ENCODE results near the gene MAP1LC3C. TPM values are rescaled to one million over a fixed set of nuclear protein-coding genes. Genes with fewer than 3 reads are reported as not detected.
"Not testable (repeated sequence)": the region's sequence is repeated elsewhere in the genome, so short reads cannot be mapped to it uniquely, and the experiment has no call there.

Gene MAP1LC3C
- total and polyA plus RNA-seq, 3 experiments from 2014 or later = not detected

DNA sequence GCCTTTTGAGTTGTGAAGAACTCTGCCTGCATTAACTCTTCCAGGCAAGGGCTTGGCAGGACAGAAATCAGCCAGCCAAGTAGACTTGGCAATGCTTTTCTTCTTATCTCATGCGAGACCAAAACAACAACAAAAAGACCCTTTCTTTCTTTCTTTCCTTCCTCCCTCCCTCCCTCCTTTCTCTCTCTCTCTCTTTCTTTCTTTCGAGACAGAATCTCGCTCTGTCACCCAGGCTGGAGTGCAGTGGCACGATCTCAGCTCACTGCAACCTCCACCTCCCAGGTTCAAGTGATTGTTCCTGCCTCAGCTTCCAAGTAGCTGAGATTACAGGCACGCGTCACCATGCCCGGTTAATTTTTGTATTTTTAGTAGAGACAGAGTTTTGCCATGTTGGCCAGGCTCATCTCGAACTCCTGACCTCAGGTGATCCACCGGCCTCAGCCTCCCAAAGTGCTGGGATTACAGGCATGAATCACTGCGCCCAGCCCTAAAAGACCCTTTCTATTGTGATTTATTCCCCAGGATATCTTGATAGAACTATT, 10.4 kb downstream of the MAP1LC3C start:
- H3K36me3 Mint-ChIP-seq; H3K4me3 Mint-ChIP-seq; H3K4me1 ChIP-seq (ENCODE audit: insufficient read depth, low read length); H3K27ac ChIP-seq (ENCODE audit: low read depth, low read length); CTCF ChIA-PET; H3K27ac Mint-ChIP-seq; H3K36me3 ChIP-seq (ENCODE audit: insufficient read depth, low read length); DNase-seq; H3K27me3 ChIP-seq (ENCODE audit: insufficient read depth, low read length, poor library complexity, severe bottlenecking); H3K4me1 Mint-ChIP-seq; H3K4me3 ChIP-seq (ENCODE audit: low read length); H3K9me3 Mint-ChIP-seq; POLR2A ChIA-PET; H3K9me3 ChIP-seq (ENCODE audit: low read length): not testable (repeated sequence)
- H3K27me3 Mint-ChIP-seq = peaks cover 8 to 16% of the 10 kb centered on the region in 2 donors

DNA sequence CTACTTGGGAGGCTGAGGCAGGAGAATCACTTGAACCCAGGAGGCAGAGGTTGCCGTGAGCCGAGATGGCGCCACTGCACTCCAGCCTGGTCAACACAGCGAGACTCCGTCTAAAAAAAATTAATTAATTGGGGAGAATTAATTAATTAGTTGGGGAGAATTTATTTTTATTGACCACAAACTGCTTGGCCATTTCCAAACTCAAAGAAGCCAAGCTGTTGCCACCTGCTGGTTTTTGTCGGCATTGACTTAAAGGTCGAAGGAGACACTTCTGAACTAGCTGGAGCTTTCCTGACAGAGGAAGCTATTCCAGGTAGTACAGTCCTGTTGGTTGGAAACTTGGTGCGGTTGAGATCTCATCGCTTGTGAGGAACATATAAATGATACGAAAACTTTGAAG, 13.1 kb downstream of the MAP1LC3C start:
- no peaks in the 10 kb centered on the region for H3K9me3 ChIP-seq (ENCODE audit: low read length)

DNA sequence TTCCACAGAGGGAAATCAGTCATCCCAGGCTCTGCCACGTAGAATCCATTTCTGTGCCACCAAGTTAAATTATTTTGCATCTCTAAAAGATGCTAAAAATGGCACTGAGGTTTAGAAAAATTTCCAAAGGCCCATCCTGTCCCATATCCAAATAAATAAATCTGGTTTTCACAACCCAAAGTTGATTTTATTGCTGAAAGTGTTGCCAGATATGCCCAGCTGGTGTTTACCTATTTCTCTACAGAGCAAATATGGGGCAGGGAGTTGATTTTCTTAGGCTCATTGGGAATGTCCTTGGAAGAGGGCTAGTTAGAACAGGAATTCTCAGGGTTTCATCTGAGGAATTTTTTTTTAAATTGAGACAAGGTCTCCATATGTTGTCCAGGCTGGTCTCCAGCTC, 19.0 kb downstream of the MAP1LC3C start:
- no peaks in the 10 kb centered on the region for H3K9me3 Mint-ChIP-seq
- no peak overlapping the region for H3K27ac ChIP-seq (ENCODE audit: low read depth, low read length)
- no peak for DNase-seq
- H3K27ac Mint-ChIP-seq = no peak overlapping the region
- ChIA-PET CTCF (no interaction called here), POLR2A (no interaction called here)
- no peaks in the 10 kb centered on the region for H3K4me1 Mint-ChIP-seq
- no peaks in the 10 kb centered on the region for H3K4me1 ChIP-seq (ENCODE audit: insufficient read depth, low read length)
- no peak overlapping the region for H3K4me3 Mint-ChIP-seq
- H3K36me3 ChIP-seq (ENCODE audit: insufficient read depth, low read length) = no peaks in the 10 kb centered on the region
- no peak overlapping the region for H3K4me3 ChIP-seq (ENCODE audit: low read length)
- no peaks in the 10 kb centered on the region for H3K36me3 Mint-ChIP-seq
- no peaks in the 10 kb centered on the region for H3K27me3 ChIP-seq (ENCODE audit: insufficient read depth, low read length, poor library complexity, severe bottlenecking)
- peaks cover 0 to 2% of the 10 kb centered on the region in 2 donors for H3K27me3 Mint-ChIP-seq
- H3K9me3 ChIP-seq (ENCODE audit: low read length) = no peaks in the 10 kb centered on the region

More for the DNA sequence above, 13.1 kb downstream of the MAP1LC3C start:
- POLR2A ChIA-PET = no interaction called here
- no peak overlapping the region for H3K27ac Mint-ChIP-seq
- H3K27ac ChIP-seq (ENCODE audit: low read depth, low read length) = no peak overlapping the region
- no peak for DNase-seq
- no peaks in the 10 kb centered on the region for H3K36me3 ChIP-seq (ENCODE audit: insufficient read depth, low read length)
- no peaks in the 10 kb centered on the region for H3K4me1 ChIP-seq (ENCODE audit: insufficient read depth, low read length)
- H3K27me3 ChIP-seq (ENCODE audit: insufficient read depth, low read length, poor library complexity, severe bottlenecking) = no peaks in the 10 kb centered on the region
- peaks cover 9% of the 10 kb centered on the region in 2 donors for H3K27me3 Mint-ChIP-seq
- no peak overlapping the region for H3K4me3 Mint-ChIP-seq
- H3K4me3 ChIP-seq (ENCODE audit: low read length) = no peak overlapping the region
- H3K36me3 Mint-ChIP-seq = no peaks in the 10 kb centered on the region
- H3K9me3 Mint-ChIP-seq = no peaks in the 10 kb centered on the region
- H3K4me1 Mint-ChIP-seq = no peaks in the 10 kb centered on the region
- CTCF ChIA-PET = interaction anchor here (1.2 to 1.6 kb wide), 2 partner anchors 14 to 25 kb away, joined by 3 to 4 read pairs; no protein-coding TSS in a partner anchor

DNA sequence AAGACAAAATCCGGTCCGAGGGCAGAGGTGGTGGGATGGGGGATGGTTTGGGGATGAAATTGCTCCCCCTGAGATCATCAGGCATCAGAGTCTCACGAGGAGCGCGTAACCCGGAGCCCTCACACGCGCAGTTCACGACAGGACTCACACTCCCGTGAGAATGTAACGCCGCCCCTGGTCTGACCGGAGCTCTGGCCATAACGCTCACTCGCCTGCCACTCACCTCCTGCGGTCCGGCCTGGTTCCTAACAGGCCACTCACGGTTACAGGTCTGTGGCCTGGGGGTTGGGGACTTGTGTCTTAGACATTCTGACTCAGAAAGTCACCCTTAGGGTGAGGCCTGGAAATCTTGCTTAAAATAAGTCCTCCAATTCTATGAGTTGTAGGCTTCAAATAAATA, 19.8 kb downstream of the MAP1LC3C start:
- Mint-ChIP-seq H3K4me3 (no peak overlapping the region), H3K36me3 (no peaks in the 10 kb centered on the region), H3K4me1 (no peaks in the 10 kb centered on the region), H3K27me3 (peaks cover 0 to 2% of the 10 kb centered on the region in 2 donors), H3K27ac (no peak overlapping the region), H3K9me3 (no peaks in the 10 kb centered on the region)
- Histone ChIP-seq H3K4me1 (ENCODE audit: insufficient read depth, low read length) (no peaks in the 10 kb centered on the region), H3K36me3 (ENCODE audit: insufficient read depth, low read length) (no peaks in the 10 kb centered on the region), H3K27ac (ENCODE audit: low read depth, low read length) (no peak overlapping the region), H3K27me3 (ENCODE audit: insufficient read depth, low read length, poor library complexity, severe bottlenecking) (no peaks in the 10 kb centered on the region), H3K4me3 (ENCODE audit: low read length) (no peak overlapping the region), H3K9me3 (ENCODE audit: low read length) (no peaks in the 10 kb centered on the region)
- DNase-seq = no peak
- ChIA-PET POLR2A (no interaction called here), CTCF (no interaction called here)

DNA sequence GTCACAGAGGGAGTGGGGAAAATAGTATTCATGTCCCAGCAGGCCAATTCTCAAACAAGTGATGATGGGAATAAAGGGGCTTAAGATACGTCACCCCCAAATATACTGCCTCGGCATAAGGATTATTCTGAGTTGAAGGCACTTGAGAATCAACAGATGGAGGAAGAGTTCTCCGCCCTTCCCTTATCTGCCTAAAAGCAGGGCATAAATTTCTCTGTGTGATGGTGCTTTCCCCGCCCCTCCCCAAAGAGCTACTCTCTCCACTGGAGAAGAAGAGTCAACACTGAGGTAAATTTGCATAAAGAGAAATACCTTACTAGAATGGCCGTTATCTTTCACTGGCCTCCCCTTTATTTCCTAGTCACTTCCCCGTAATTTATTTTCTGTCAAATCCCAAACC, 22.7 kb downstream of the MAP1LC3C start:
- POLR2A ChIA-PET = no interaction called here
- no peaks in the 10 kb centered on the region for H3K4me1 Mint-ChIP-seq

DNA sequence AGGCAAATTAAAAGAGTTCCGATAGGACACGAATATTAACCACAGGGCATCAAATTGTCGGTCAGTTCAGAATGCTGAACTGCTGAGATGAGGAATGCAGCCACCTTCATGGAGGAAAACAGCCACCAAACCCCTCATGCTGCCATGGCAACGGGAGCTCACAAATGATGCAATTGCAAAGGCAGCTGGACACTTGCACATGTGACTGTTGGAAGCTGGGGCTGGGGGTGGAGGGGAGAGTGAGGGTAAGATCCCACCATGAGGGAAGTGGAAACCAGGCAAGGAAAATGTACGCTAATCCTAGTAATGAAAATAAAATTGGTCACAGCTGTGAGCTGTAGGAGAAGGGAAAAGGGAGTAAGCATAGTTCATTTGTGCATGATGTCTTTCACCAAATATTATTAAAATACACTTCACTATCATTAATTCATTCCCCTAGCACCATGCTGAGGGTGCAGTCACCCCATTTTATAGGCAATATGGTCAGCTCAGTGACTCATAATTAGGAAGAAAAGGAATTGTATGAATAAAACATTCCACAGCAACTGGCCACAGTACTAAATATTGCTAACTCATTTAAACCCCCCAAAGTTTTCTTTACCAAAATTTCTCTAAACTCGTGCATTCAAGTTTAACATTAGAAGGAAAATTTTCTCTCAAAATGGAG, 26.1 kb downstream of the MAP1LC3C start:
- no peaks in the 10 kb centered on the region for H3K4me1 ChIP-seq (ENCODE audit: insufficient read depth, low read length)
- H3K27me3 ChIP-seq (ENCODE audit: insufficient read depth, low read length, poor library complexity, severe bottlenecking) = no peaks in the 10 kb centered on the region
- no peak overlapping the region for H3K4me3 Mint-ChIP-seq
- POLR2A ChIA-PET = no interaction called here
- no peaks in the 10 kb centered on the region for H3K36me3 ChIP-seq (ENCODE audit: insufficient read depth, low read length)
- H3K27ac ChIP-seq (ENCODE audit: low read depth, low read length) = no peak overlapping the region
- no peaks in the 10 kb centered on the region for H3K9me3 ChIP-seq (ENCODE audit: low read length)
- H3K4me1 Mint-ChIP-seq = no peaks in the 10 kb centered on the region
- no peaks in the 10 kb centered on the region for H3K9me3 Mint-ChIP-seq
- DNase-seq = no peak
- H3K36me3 Mint-ChIP-seq = no peaks in the 10 kb centered on the region
- H3K27ac Mint-ChIP-seq = no peak overlapping the region
- CTCF ChIA-PET = no interaction called here
- H3K27me3 Mint-ChIP-seq = peaks cover 0 to 7% of the 10 kb centered on the region in 2 donors
- no peak overlapping the region for H3K4me3 ChIP-seq (ENCODE audit: low read length)

More for the DNA sequence above, 22.7 kb downstream of the MAP1LC3C start:
- Histone ChIP-seq H3K27ac (ENCODE audit: low read depth, low read length) (no peak overlapping the region), H3K36me3 (ENCODE audit: insufficient read depth, low read length) (no peaks in the 10 kb centered on the region), H3K9me3 (ENCODE audit: low read length) (no peaks in the 10 kb centered on the region), H3K27me3 (ENCODE audit: insufficient read depth, low read length, poor library complexity, severe bottlenecking) (no peaks in the 10 kb centered on the region), H3K4me1 (ENCODE audit: insufficient read depth, low read length) (no peaks in the 10 kb centered on the region), H3K4me3 (ENCODE audit: low read length) (no peak overlapping the region)
- DNase-seq = no peak
- no peak overlapping the region for H3K27ac Mint-ChIP-seq
- H3K9me3 Mint-ChIP-seq = no peaks in the 10 kb centered on the region
- CTCF ChIA-PET = no interaction called here
- no peaks in the 10 kb centered on the region for H3K36me3 Mint-ChIP-seq
- peaks cover 0 to 5% of the 10 kb centered on the region in 2 donors for H3K27me3 Mint-ChIP-seq
- no peak overlapping the region for H3K4me3 Mint-ChIP-seq

DNA sequence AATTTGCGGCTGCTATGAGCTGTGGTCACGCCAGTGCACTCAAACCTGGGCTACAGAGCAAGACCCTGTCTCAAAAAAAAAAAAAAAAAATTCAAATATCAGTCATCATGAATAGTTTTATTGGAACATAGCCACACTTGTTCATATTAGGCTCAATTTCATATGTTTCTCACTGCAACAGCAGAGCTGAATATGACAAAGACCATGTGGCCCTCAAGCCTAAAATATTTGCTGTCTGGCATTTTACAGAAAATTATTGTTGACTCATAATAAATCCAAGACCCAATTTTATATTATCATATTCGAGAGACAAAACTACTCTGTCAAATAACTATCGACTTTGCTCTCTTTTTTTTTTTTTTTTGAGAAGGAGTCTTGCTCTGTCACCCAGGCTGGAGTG, 30.3 kb downstream of the MAP1LC3C start:
- no peaks in the 10 kb centered on the region for H3K4me1 ChIP-seq (ENCODE audit: insufficient read depth, low read length)
- no peaks in the 10 kb centered on the region for H3K36me3 Mint-ChIP-seq

DNA sequence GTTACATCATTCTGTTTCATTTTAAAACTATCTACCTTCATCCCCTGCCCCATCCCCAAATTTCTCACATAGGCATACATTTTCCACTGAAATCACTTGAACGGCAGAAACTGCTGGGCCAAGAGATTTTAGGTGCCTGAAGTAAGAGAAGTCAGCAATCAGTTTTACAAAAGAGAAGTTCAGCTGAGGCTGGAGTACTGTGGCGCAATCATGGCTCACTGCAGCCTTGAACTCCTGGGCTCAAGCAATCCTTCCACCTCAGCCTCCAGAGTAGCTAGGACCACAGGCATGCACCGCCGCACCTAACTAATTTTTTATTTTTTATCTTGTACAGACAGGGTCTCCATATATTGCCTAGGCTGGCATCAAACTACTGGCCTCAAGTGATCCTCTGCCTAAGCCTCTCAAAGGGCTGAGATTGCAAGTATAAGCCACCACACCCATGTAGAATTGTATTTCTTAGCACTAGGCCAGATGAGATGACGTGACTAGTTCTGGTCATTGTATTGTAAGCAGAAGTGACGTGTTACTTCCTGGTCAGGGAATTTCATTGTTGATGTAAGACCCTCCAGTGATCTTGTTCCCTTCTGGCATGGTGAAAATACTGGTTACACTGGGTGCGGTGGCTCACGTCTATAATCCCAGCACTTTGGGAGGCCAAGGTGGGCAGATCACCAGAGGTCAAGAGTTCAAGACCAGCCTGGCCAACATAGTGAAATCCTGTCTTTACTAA, 34.2 kb downstream of the MAP1LC3C start:
- Mint-ChIP-seq H3K4me3 (no peak overlapping the region), H3K27ac (no peak overlapping the region), H3K4me1 (no peaks in the 10 kb centered on the region), H3K36me3 (no peaks in the 10 kb centered on the region), H3K9me3 (no peaks in the 10 kb centered on the region), H3K27me3 (no peaks in the 10 kb centered on the region)
- ChIA-PET CTCF (no interaction called here), POLR2A (no interaction called here)
- no peak for DNase-seq
- Histone ChIP-seq H3K4me3 (ENCODE audit: low read length) (no peak overlapping the region), H3K27ac (ENCODE audit: low read depth, low read length) (no peak overlapping the region), H3K27me3 (ENCODE audit: insufficient read depth, low read length, poor library complexity, severe bottlenecking) (no peaks in the 10 kb centered on the region), H3K36me3 (ENCODE audit: insufficient read depth, low read length) (no peaks in the 10 kb centered on the region), H3K9me3 (ENCODE audit: low read length) (no peaks in the 10 kb centered on the region), H3K4me1 (ENCODE audit: insufficient read depth, low read length) (no peaks in the 10 kb centered on the region)

More for the DNA sequence above, 30.3 kb downstream of the MAP1LC3C start:
- no peak overlapping the region for H3K27ac ChIP-seq (ENCODE audit: low read depth, low read length)
- H3K27me3 Mint-ChIP-seq = peaks cover 0 to 7% of the 10 kb centered on the region in 2 donors
- H3K36me3 ChIP-seq (ENCODE audit: insufficient read depth, low read length) = no peaks in the 10 kb centered on the region
- no peak overlapping the region for H3K4me3 ChIP-seq (ENCODE audit: low read length)
- no peak for DNase-seq
- no peaks in the 10 kb centered on the region for H3K4me1 Mint-ChIP-seq
- no peak overlapping the region for H3K4me3 Mint-ChIP-seq
- POLR2A ChIA-PET = no interaction called here
- CTCF ChIA-PET = no interaction called here
- no peak overlapping the region for H3K27ac Mint-ChIP-seq
- H3K9me3 Mint-ChIP-seq = no peaks in the 10 kb centered on the region
- no peaks in the 10 kb centered on the region for H3K27me3 ChIP-seq (ENCODE audit: insufficient read depth, low read length, poor library complexity, severe bottlenecking)
- no peaks in the 10 kb centered on the region for H3K9me3 ChIP-seq (ENCODE audit: low read length)

Data from CD8-positive, alpha-beta memory T cell (primary cell).